H9 (cell line): ENCODE measurements around the gene TMA7. TPM values are rescaled to one million over a fixed set of nuclear protein-coding genes. Genes with fewer than 3 reads are reported as not detected.
A peak's percentile ranks its signal among the peaks of the same experiment; 100 is the strongest.

Experiments
- DNase-seq: peaks from one replicate; pipeline ENCODE4 v3.0.0-alpha.2; 2017
- H2AFZ ChIP-seq: one replicate; pipeline ENCODE4 v1.6.1; 2013; ENCODE audit warnings: mild to moderate bottlenecking, low read length, control low read depth, moderate library complexity
- H2AK5ac ChIP-seq: 2 replicates; pipeline ENCODE4 v1.6.1; 2013; ENCODE audit warnings: low read length, control low read depth, mixed read lengths; ENCODE audit not compliant: insufficient read length
- H2BK120ac ChIP-seq: one replicate; pipeline ENCODE4 v1.6.1; 2013; ENCODE audit warnings: low read depth, mild to moderate bottlenecking, low read length, control low read depth, inconsistent platforms; ENCODE audit not compliant: poor library complexity, severe bottlenecking
- H2BK12ac ChIP-seq: 2 replicates; pipeline ENCODE4 v1.6.1; 2013; ENCODE audit warnings: low read length, control low read depth, mixed read lengths, low read depth; ENCODE audit not compliant: insufficient read length
- H2BK15ac ChIP-seq: 2 replicates; pipeline ENCODE4 v1.6.1; 2013; ENCODE audit warnings: low read depth, low read length, control low read depth
- H2BK20ac ChIP-seq: one replicate; pipeline ENCODE4 v1.6.1; 2013; ENCODE audit warnings: low read depth, mild to moderate bottlenecking, low read length, control low read depth, inconsistent platforms; ENCODE audit not compliant: poor library complexity, severe bottlenecking
- H2BK5ac ChIP-seq: 2 replicates; pipeline ENCODE4 v1.6.1; 2013; ENCODE audit warnings: low read length, control low read depth, mixed read lengths; ENCODE audit not compliant: insufficient read length
- H3K14ac ChIP-seq: 2 replicates; pipeline ENCODE4 v1.6.1; 2013; ENCODE audit warnings: low read length, control low read depth; ENCODE audit not compliant: insufficient read depth
- H3K18ac ChIP-seq: 2 replicates; pipeline ENCODE4 v1.6.1; 2013; ENCODE audit warnings: low read depth, mild to moderate bottlenecking, mixed read lengths, low read length, control low read depth; ENCODE audit not compliant: insufficient read length
- H3K23ac ChIP-seq: 2 replicates; pipeline ENCODE4 v1.6.1; 2013; ENCODE audit warnings: low read length, control low read depth, mixed read lengths, low read depth; ENCODE audit not compliant: insufficient read length
- H3K23me2 ChIP-seq: 2 replicates; pipeline ENCODE4 v1.6.1; 2013; ENCODE audit warnings: low read depth, mild to moderate bottlenecking, mixed read lengths, low read length, control low read depth; ENCODE audit not compliant: insufficient read length, poor library complexity, severe bottlenecking
- H3K27ac ChIP-seq: 2 replicates; pipeline ENCODE4 v1.5.1; 2013; ENCODE audit warnings: low read length, control low read depth, mixed read lengths, low read depth; ENCODE audit not compliant: insufficient read length
- H3K27me3 ChIP-seq: 2 replicates; pipeline ENCODE4 v1.6.1; 2013; ENCODE audit warnings: low read length, control low read depth, inconsistent platforms; ENCODE audit not compliant: insufficient read depth
- H3K4ac ChIP-seq: 2 replicates; pipeline ENCODE4 v1.6.1; 2013; ENCODE audit warnings: low read depth, mild to moderate bottlenecking, control low read depth, inconsistent platforms, low read length, moderate library complexity
- H3K4me1 ChIP-seq: 2 replicates; pipeline ENCODE4 v1.6.1; 2013; ENCODE audit warnings: low read length, control low read depth, inconsistent platforms; ENCODE audit not compliant: insufficient read depth
- H3K4me2 ChIP-seq: 2 replicates; pipeline ENCODE4 v1.6.1; 2013; ENCODE audit warnings: low read length, control low read depth, mixed read lengths; ENCODE audit not compliant: insufficient read length, insufficient read depth
- H3K56ac ChIP-seq: 2 replicates; pipeline ENCODE4 v1.6.1; 2013; ENCODE audit warnings: low read depth, mild to moderate bottlenecking, mixed read lengths, low read length, control low read depth; ENCODE audit not compliant: insufficient read length
- H3K79me1 ChIP-seq: 2 replicates; pipeline ENCODE4 v1.6.1; 2013; ENCODE audit warnings: low read depth, mild to moderate bottlenecking, moderate library complexity, low read length, control low read depth, inconsistent platforms; ENCODE audit not compliant: insufficient read depth, poor library complexity, severe bottlenecking
- H3K79me2 ChIP-seq: 2 replicates; pipeline ENCODE4 v1.6.1; 2013; ENCODE audit warnings: low read length, control low read depth, inconsistent platforms; ENCODE audit not compliant: insufficient read depth
- H3K9ac ChIP-seq: 2 replicates; pipeline ENCODE4 v1.6.1; 2013; ENCODE audit warnings: low read length, control low read depth, mixed read lengths; ENCODE audit not compliant: insufficient read length; ENCODE audit errors: extremely low read depth
- H3K9me3 ChIP-seq: one replicate; pipeline ENCODE4 v1.6.1; 2013; ENCODE audit warnings: low read depth, low read length, inconsistent platforms; ENCODE audit not compliant: control insufficient read depth
- H3T11ph ChIP-seq: one replicate; pipeline ENCODE4 v1.6.1; 2013; ENCODE audit warnings: mild to moderate bottlenecking, low read length, control low read depth, inconsistent platforms
- H4K20me1 ChIP-seq: one replicate; pipeline ENCODE4 v1.6.1; 2013; ENCODE audit not compliant: control insufficient read depth, insufficient read length, insufficient read depth
- H4K5ac ChIP-seq: 2 replicates; pipeline ENCODE4 v1.6.1; 2013; ENCODE audit warnings: low read depth, mild to moderate bottlenecking, mixed read lengths, low read length, control low read depth; ENCODE audit not compliant: insufficient read length
- H4K8ac ChIP-seq: replicated peaks from 2 replicates; pipeline ENCODE4 v1.6.1; 2013; ENCODE audit warnings: low read length, control low read depth, mixed read lengths, low read depth; ENCODE audit not compliant: insufficient read length
- H4K91ac ChIP-seq: 2 replicates; pipeline ENCODE4 v1.6.1; 2013; ENCODE audit warnings: low read depth, mild to moderate bottlenecking, moderate library complexity, mixed read lengths, low read length, control low read depth; ENCODE audit not compliant: insufficient read length
- H3K27ac Mint-ChIP-seq, 3 experiments: 2 replicates in 2 of 3; 3 replicates in 1 of 3; pipeline ENCODE4 v1.8.0; 2020 to 2021; ENCODE audit warnings: mixed read lengths in 3 of 3, mild to moderate bottlenecking in 1 of 3, moderate library complexity in 1 of 3
- H3K27me3 Mint-ChIP-seq: 2 replicates; pipeline ENCODE4 v1.8.0; 2021; ENCODE audit warnings: low read depth, mild to moderate bottlenecking, moderate library complexity, mixed read lengths
- H3K36me3 Mint-ChIP-seq, 3 experiments: 2 replicates in 2 of 3; 3 replicates in 1 of 3; pipeline ENCODE4 v1.8.0; 2020 to 2021; ENCODE audit warnings: low read depth in 3 of 3, mixed read lengths in 3 of 3; ENCODE audit not compliant: insufficient read depth in 1 of 3
- H3K4me1 Mint-ChIP-seq, 2 experiments: 2 replicates each; pipeline ENCODE4 v1.8.0; 2020; ENCODE audit warnings: mixed read lengths in 2 of 2
- H3K4me3 Mint-ChIP-seq, 2 experiments: 2 replicates in 1 of 2; 3 replicates in 1 of 2; pipeline ENCODE4 v1.8.0; 2020 to 2021; ENCODE audit warnings: mild to moderate bottlenecking in 2 of 2, mixed read lengths in 2 of 2, moderate library complexity in 1 of 2
- H3K9me3 Mint-ChIP-seq, 2 experiments: 2 replicates in 1 of 2; 3 replicates in 1 of 2; pipeline ENCODE4 v1.8.0; 2020; ENCODE audit warnings: mild to moderate bottlenecking in 2 of 2, mixed read lengths in 2 of 2, moderate library complexity in 1 of 2
- WGBS: extraction: QIAGEN DNeasy Blood & Tissue Kit; methylation state at CpG from one replicate; pipeline ENCODE4 v1.1.7; 2013; ENCODE audit warnings: missing lambda C conversion rate, low lambda C conversion rate, mixed read lengths; ENCODE audit not compliant: insufficient read length; ENCODE audit errors: extremely low coverage; 5-methylcytosine and 5-hydroxymethylcytosine counted together
- total RNA-seq: library from RNA; stranded (reverse); gene quantifications from 2 replicates; pipeline ENCODE4 v1.2.1, GENCODE V29; 2021
- TF ChIP-seq, protein P1 (sequence below): fragments of 200-600 bp; sonication (generic); conservative IDR thresholded peaks from 3 replicates; pipeline ENCODE4 v1.8.0; 2021; ENCODE audit warnings: antibody characterized with exemption, mild to moderate bottlenecking

Gene TMA7
- total RNA-seq, 1 experiment from 2014 or later, result 305 TPM

DNA sequence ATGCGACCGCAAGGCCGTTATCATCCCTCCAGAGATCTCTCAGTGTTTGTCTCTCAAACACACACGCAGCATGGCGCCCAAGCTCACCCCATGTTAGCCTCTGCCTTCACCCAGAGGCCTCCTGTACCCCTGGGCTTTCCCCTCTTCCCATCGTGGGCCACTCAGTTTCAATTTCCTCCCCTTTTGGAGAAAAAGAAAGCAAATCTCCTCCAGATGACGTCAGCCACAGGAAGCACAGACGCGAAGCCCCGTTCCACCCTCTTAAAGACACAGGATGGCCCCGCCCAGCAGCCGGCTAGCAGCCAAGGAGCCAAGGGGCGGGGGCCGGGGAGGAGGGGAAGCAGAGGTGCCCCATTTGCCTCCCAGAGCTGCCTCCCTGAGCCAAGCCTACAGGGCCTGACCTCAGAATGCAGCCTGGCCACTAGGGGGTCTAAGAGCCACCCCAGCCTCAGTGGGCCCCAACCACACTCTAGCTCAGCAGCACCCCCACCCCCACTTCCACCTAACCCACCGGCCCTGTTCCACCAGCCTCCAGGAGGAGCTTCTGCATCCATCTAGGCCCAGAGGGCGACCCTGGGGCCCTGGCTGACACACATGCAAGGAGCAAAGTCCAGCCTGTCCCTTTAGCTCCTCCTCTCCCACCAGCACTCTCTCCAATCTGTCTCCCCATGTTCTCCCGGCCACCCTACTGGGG lies 33.0 kb downstream of the TMA7 start:
- peak overlapping the region; percentile 84 for H3K9ac ChIP-seq
- no peaks in the 10 kb centered on the region; the same call in 1 of the 2 replicates for H3K79me2 ChIP-seq
- no peaks in the 10 kb centered on the region; a peak in 1 of 5 replicates for H3K9me3 Mint-ChIP-seq
- peak overlapping the region; percentile 84 to 88 for H3K4me3 Mint-ChIP-seq
- H3K36me3 Mint-ChIP-seq, result peaks cover 14 to 19% (median 18%) of the 10 kb centered on the region in 3 experiments
- no peaks in the 10 kb centered on the region; the same call in 1 of the 2 replicates for H3K27me3 Mint-ChIP-seq
- peak overlapping the region; percentile 21 for H4K91ac ChIP-seq
- H3K4ac ChIP-seq, result no peak overlapping the region; the same call in 1 of the 2 replicates
- H3T11ph ChIP-seq, result no peak overlapping the region
- H3K23ac ChIP-seq, result no peak overlapping the region
- H2BK5ac ChIP-seq, result peak overlapping the region; percentile 30
- H3K79me1 ChIP-seq, result no peaks in the 10 kb centered on the region
- H4K5ac ChIP-seq, result peak overlapping the region; percentile 45
- H4K20me1 ChIP-seq, result no peaks in the 10 kb centered on the region
- DNase-seq, result peak; percentile 98
- no peak overlapping the region for H2BK12ac ChIP-seq
- H3K4me2 ChIP-seq, result peak overlapping the region; percentile 67
- H3K9me3 ChIP-seq, result no peaks in the 10 kb centered on the region
- no peak overlapping the region for H2BK15ac ChIP-seq
- no peak overlapping the region for H2BK120ac ChIP-seq
- H3K4me1 ChIP-seq, result peaks cover 7% of the 10 kb centered on the region; the same call in 1 of the 2 replicates
- peaks cover 5% of the 10 kb centered on the region for H3K23me2 ChIP-seq
- peaks cover 35 to 41% of the 10 kb centered on the region in 2 experiments for H3K4me1 Mint-ChIP-seq
- no peak overlapping the region for H2BK20ac ChIP-seq
- peak overlapping the region; percentile 97 for H3K14ac ChIP-seq
- no peak overlapping the region for H2AFZ ChIP-seq
- no peak overlapping the region for H2AK5ac ChIP-seq
- WGBS, result no CpG with 5 or more reads among the region's 17 CpGs
- H3K18ac ChIP-seq, result peak overlapping the region; percentile 97
- H3K56ac ChIP-seq, result peak overlapping the region; percentile 4
- H3K27ac ChIP-seq, result peak overlapping the region; percentile 75
- no peaks in the 10 kb centered on the region for H3K27me3 ChIP-seq
- TF ChIP-seq, protein P1, sequence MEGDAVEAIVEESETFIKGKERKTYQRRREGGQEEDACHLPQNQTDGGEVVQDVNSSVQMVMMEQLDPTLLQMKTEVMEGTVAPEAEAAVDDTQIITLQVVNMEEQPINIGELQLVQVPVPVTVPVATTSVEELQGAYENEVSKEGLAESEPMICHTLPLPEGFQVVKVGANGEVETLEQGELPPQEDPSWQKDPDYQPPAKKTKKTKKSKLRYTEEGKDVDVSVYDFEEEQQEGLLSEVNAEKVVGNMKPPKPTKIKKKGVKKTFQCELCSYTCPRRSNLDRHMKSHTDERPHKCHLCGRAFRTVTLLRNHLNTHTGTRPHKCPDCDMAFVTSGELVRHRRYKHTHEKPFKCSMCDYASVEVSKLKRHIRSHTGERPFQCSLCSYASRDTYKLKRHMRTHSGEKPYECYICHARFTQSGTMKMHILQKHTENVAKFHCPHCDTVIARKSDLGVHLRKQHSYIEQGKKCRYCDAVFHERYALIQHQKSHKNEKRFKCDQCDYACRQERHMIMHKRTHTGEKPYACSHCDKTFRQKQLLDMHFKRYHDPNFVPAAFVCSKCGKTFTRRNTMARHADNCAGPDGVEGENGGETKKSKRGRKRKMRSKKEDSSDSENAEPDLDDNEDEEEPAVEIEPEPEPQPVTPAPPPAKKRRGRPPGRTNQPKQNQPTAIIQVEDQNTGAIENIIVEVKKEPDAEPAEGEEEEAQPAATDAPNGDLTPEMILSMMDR, result peak; percentile 68
- peak overlapping the region; percentile 98 to 99 (median 99) for H3K27ac Mint-ChIP-seq
- H4K8ac ChIP-seq, result no peak overlapping the region
